ENCODE results near the gene SH3BP2. TPM values are rescaled to one million over a fixed set of nuclear protein-coding genes. Genes with fewer than 3 reads are reported as not detected.

SH3BP2 gene
- total RNA-seq, 1 experiment from 2014 or later: 52.8 TPM

- no peaks in the 10 kb centered on the region for H3K9me3 ChIP-seq (ENCODE audit: control insufficient read depth in 1 of 2, insufficient read depth in 1 of 2, low read depth in 1 of 2, low read length in 2 of 2)
- no peak for TF ChIP-seq FOSL1 (IDR thresholded peaks at IDR 0.05; ENCODE audit: low read depth)
- no peak for TF ChIP-seq JUND (IDR thresholded peaks at IDR 0.05)
- peaks cover 28 to 31% of the 10 kb centered on the region in 2 experiments for H3K4me1 ChIP-seq (ENCODE audit: control insufficient read depth in 1 of 2, insufficient read depth in 2 of 2, low read length in 2 of 2)
- H3K79me2 ChIP-seq (ENCODE audit: insufficient read depth, low read length): peaks cover 98% of the 10 kb centered on the region
- BruUV-seq (replicated peaks): no TSS peak
- no peak overlapping the region for H3K4me2 ChIP-seq (ENCODE audit: low read length)
- H3K9me2 ChIP-seq (ENCODE audit: insufficient read depth): no peaks in the 10 kb centered on the region
- DNase-seq (ENCODE audit: low read depth, low spot score): no peak
- RAD21 ChIA-PET (ENCODE audit: low non-redundant PET in 1 of 2, low total read pairs in 2 of 2, uncharacterized antibody in 2 of 2, unreplicated experiment in 2 of 2): no interaction called here
- POLR2A ChIA-PET: no interaction called here
- no peak overlapping the region for H3K4me3 ChIP-seq (replicated peaks in 1 of 2; ENCODE audit: low read depth in 1 of 2, low read length in 2 of 2)
- H3K36me3 ChIP-seq (ENCODE audit: control insufficient read depth in 1 of 2, insufficient read depth in 2 of 2, low read length in 2 of 2): peaks cover 0 to 6% of the 10 kb centered on the region in 2 experiments; a peak in 1 of 4 replicates
- H2AFZ ChIP-seq (ENCODE audit: low read depth, low read length, poor library complexity, severe bottlenecking): no peak overlapping the region
- H3K27me3 ChIP-seq (ENCODE audit: insufficient read depth, low read length): no peaks in the 10 kb centered on the region
- peaks cover 4% of the 10 kb centered on the region; the same call in 1 of the 2 replicates for H4K20me1 ChIP-seq (ENCODE audit: insufficient read depth)
- intact Hi-C loops (cut with micrococcal nuclease): no loop called here
- no peak overlapping the region for H3K27ac ChIP-seq (ENCODE audit: low read depth, low read length)
- ATAC-seq: no peak
- CTCF ChIA-PET: no interaction called here
- H3K9ac ChIP-seq (ENCODE audit: low read length): no peak overlapping the region
These were observed 65.7 kb downstream of the SH3BP2 start for GRCh38 chr4:2858451-2859217.

- Histone ChIP-seq H3K4me3 (replicated peaks in 1 of 2; ENCODE audit: low read depth in 1 of 2, low read length in 2 of 2) (no peak overlapping the region), H3K79me2 (ENCODE audit: insufficient read depth, low read length) (peaks cover 98% of the 10 kb centered on the region), H3K27ac (ENCODE audit: low read depth, low read length) (no peak overlapping the region), H3K9me2 (ENCODE audit: insufficient read depth) (no peaks in the 10 kb centered on the region), H3K27me3 (ENCODE audit: insufficient read depth, low read length) (no peaks in the 10 kb centered on the region), H3K4me2 (ENCODE audit: low read length) (no peak overlapping the region), H3K36me3 (ENCODE audit: control insufficient read depth in 1 of 2, insufficient read depth in 2 of 2, low read length in 2 of 2) (no peaks in the 10 kb centered on the region), H2AFZ (ENCODE audit: low read depth, low read length, poor library complexity, severe bottlenecking) (no peak overlapping the region), H4K20me1 (ENCODE audit: insufficient read depth) (peaks cover 4% of the 10 kb centered on the region; the same call in 1 of the 2 replicates), H3K9ac (ENCODE audit: low read length) (no peak overlapping the region), H3K4me1 (ENCODE audit: control insufficient read depth in 1 of 2, insufficient read depth in 2 of 2, low read length in 2 of 2) (peaks cover 31 to 35% of the 10 kb centered on the region in 2 experiments), H3K9me3 (ENCODE audit: control insufficient read depth in 1 of 2, insufficient read depth in 1 of 2, low read depth in 1 of 2, low read length in 2 of 2) (no peaks in the 10 kb centered on the region)
- intact Hi-C loops (cut with micrococcal nuclease): no loop called here
- DNase-seq (ENCODE audit: low read depth, low spot score) (no peak), ATAC-seq (no peak)
- ChIA-PET RAD21 (ENCODE audit: low non-redundant PET in 1 of 2, low total read pairs in 2 of 2, uncharacterized antibody in 2 of 2, unreplicated experiment in 2 of 2) (no interaction called here), POLR2A (no interaction called here), CTCF (no interaction called here)
- TF ChIP-seq ZBTB33 (IDR thresholded peaks at IDR 0.05; ENCODE audit: extremely low read depth, insufficient replicate concordance, low read length) (no peak), SRF (IDR thresholded peaks at IDR 0.05; ENCODE audit: low read depth) (no peak)
- no TSS peak for BruUV-seq (replicated peaks)
These were observed 66.6 kb downstream of the SH3BP2 start for GRCh38 chr4:2859514-2859913.
